OCI-LY3 (cell line): ENCODE measurements around the gene STX10.

ENCODE experiments used
- EZH2phosphoT487 ChIP-seq: fragments of 200-600 bp; shearing (Covaris generic); IDR thresholded peaks from 2 replicates; pipeline ENCODE4 v1.6.1; 2018; ENCODE audit warnings: antibody characterized with exemption, mixed run types, low read depth
- TF ChIP-seq, protein P1 (sequence below): fragments of 200-600, 300-600 bp; sonication (generic); IDR thresholded peaks from 2 replicates; pipeline ENCODE4 v1.5.1; 2014; ENCODE audit warnings: antibody characterized with exemption, low read length, low read depth

DNA sequence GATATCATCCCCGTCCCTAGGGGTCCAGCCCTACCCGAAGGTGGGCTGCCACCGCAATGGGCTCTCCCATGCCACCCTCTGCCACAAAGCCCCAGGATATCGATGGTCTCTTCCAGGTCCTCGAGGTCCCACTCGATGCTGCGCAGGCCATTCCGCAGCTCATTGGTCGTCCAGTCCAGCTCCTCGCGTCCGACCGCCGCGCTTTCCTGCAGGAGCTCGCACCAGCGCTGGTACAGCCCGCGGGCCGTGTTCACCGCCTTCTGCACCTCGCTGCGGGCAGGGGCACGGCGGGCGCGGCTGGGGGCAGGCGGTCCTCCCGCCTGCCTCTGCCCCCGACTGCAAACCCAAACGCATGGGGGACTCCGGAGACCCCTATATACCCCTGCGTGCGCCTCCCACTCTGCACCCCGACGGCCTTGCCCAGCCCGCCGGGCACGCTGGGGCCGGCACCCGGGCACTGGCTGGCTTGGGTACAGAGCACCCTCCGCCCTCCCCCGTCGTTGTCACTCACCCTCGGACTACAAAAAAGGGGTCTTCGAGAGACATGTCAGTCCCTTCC lies 468 bp downstream of the STX10 start:
- no peak for TF ChIP-seq EZH2phosphoT487
- TF ChIP-seq, protein P1, sequence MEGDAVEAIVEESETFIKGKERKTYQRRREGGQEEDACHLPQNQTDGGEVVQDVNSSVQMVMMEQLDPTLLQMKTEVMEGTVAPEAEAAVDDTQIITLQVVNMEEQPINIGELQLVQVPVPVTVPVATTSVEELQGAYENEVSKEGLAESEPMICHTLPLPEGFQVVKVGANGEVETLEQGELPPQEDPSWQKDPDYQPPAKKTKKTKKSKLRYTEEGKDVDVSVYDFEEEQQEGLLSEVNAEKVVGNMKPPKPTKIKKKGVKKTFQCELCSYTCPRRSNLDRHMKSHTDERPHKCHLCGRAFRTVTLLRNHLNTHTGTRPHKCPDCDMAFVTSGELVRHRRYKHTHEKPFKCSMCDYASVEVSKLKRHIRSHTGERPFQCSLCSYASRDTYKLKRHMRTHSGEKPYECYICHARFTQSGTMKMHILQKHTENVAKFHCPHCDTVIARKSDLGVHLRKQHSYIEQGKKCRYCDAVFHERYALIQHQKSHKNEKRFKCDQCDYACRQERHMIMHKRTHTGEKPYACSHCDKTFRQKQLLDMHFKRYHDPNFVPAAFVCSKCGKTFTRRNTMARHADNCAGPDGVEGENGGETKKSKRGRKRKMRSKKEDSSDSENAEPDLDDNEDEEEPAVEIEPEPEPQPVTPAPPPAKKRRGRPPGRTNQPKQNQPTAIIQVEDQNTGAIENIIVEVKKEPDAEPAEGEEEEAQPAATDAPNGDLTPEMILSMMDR: no peak
